Activated T-cell treated with anti-CD3 and anti-CD28 coated beads, Interleukin-2, amount 50 U/mL, for 1 hour (primary cell): ENCODE measurements around the gene CX3CR1.

Experiments used
- DNase-seq: peaks from one replicate; pipeline ENCODE4 v3.0.0-alpha.2; 2020

Gene CX3CR1

GRCh38 chr3:39291903-39292329 is 12.1 kb upstream of the CX3CR1 start:
- DNase-seq: peak; percentile 78

GRCh38 chr3:39290255-39290654 is 10.4 kb upstream of the CX3CR1 start:
- DNase-seq: no peak

GRCh38 chr3:39289107-39289506 is 9.3 kb upstream of the CX3CR1 start:
- DNase-seq: no peak

- DNase-seq: peak; percentile 77
Observed at GRCh38 chr3:39288300-39288808, 8.5 kb upstream of the CX3CR1 start.

GRCh38 chr3:39287216-39288164 is 7.7 kb upstream of the CX3CR1 start:
- DNase-seq: no peak

- DNase-seq: no peak
Observed at GRCh38 chr3:39286771-39287170, 6.9 kb upstream of the CX3CR1 start.

GRCh38 chr3:39285332-39285731 is 5.5 kb upstream of the CX3CR1 start:
- no peak for DNase-seq

- DNase-seq: no peak
Observed at GRCh38 chr3:39284457-39284881, 4.6 kb upstream of the CX3CR1 start.

- no peak for DNase-seq
Observed at GRCh38 chr3:39282057-39282456, 2.2 kb upstream of the CX3CR1 start.

GRCh38 chr3:39281533-39281932 is 1.7 kb upstream of the CX3CR1 start:
- no peak for DNase-seq

- DNase-seq: no peak
Observed at GRCh38 chr3:39280571-39280970, 735 bp upstream of the CX3CR1 start.

- DNase-seq: no peak
Observed at GRCh38 chr3:39278616-39278935, 1.3 kb downstream of the CX3CR1 start.

- no peak for DNase-seq
Observed at GRCh38 chr3:39277893-39278615, 1.8 kb downstream of the CX3CR1 start.

- no peak for DNase-seq
Observed at GRCh38 chr3:39276746-39277145, 3.1 kb downstream of the CX3CR1 start.

- DNase-seq: no peak
Observed at GRCh38 chr3:39275963-39276593, 3.8 kb downstream of the CX3CR1 start.

- no peak for DNase-seq
Observed at GRCh38 chr3:39275052-39275451, 4.8 kb downstream of the CX3CR1 start.

- no peak for DNase-seq
Observed at GRCh38 chr3:39273119-39273518, 6.7 kb downstream of the CX3CR1 start.

GRCh38 chr3:39272191-39272590 is 7.6 kb downstream of the CX3CR1 start:
- DNase-seq: no peak

- DNase-seq: no peak
Observed at GRCh38 chr3:39271363-39271914, 8.4 kb downstream of the CX3CR1 start.

- DNase-seq: no peak
Observed at GRCh38 chr3:39269528-39269927, 10.3 kb downstream of the CX3CR1 start.

GRCh38 chr3:39268549-39268900 is 11.3 kb downstream of the CX3CR1 start:
- DNase-seq: no peak

- peak; percentile 64 for DNase-seq
Observed at GRCh38 chr3:39267631-39268548, 11.9 kb downstream of the CX3CR1 start.
